B cell (primary cell): ENCODE results near the gene PLEKHG3. TPM values are rescaled to one million over a fixed set of nuclear protein-coding genes. Genes with fewer than 3 reads are reported as not detected.

Source experiments
- ATAC-seq: fragments of 200-7000 bp; cut with Tn5 transposase; one replicate; pipeline ENCODE4 v1.10.0; 2021; ENCODE audit warnings: low read depth, mild to moderate bottlenecking, moderate number of reproducible peaks, moderate library complexity
- CTCF ChIA-PET: fragments of 350-600 bp; sonication (Branson Sonifier 250); formaldehyde crosslinking; loops from one replicate; lab custom pipeline; 2021; ENCODE audit warnings: antibody characterized with exemption, inconsistent platforms; lab: Charles Lee
- POLR2A ChIA-PET: fragments of 350-600 bp; sonication (Branson Sonifier 250); formaldehyde crosslinking; loops from one replicate; lab custom pipeline; 2021; ENCODE audit warnings: antibody characterized with exemption; lab: Charles Lee
- DNase-seq: peaks from one replicate; pipeline ENCODE4 v3.0.0; 2013
- H2AFZ ChIP-seq: 2 replicates; pipeline ENCODE4 v1.6.1; 2012; ENCODE audit warnings: mild to moderate bottlenecking, low read depth, low read length; ENCODE audit not compliant: insufficient read depth, poor library complexity, severe bottlenecking
- H3K27ac ChIP-seq, 2 donors: 1 replicate in 1 of 2; 2 replicates in 1 of 2; pipeline ENCODE4 v1.5.1; 2012 to 2013; ENCODE audit warnings: low read length in 2 of 2, mild to moderate bottlenecking in 2 of 2, moderate library complexity in 1 of 2
- H3K27me3 ChIP-seq, 4 experiments: fragments of 200-600 bp in 1 of 4; sonication (generic) in 1 of 4; replicated peaks in 1 of 4; 1 replicate in 2 of 4; 2 replicates in 2 of 4; pipeline versions ENCODE4 v1.6.1 to v1.7.0; 2013 to 2016; ENCODE audit warnings: low read length in 3 of 4, mild to moderate bottlenecking in 2 of 4, mixed read lengths in 1 of 4, moderate library complexity in 1 of 4; ENCODE audit not compliant: insufficient read depth in 4 of 4, control insufficient read depth in 3 of 4; ENCODE audit errors: control extremely low read depth in 1 of 4
- H3K36me3 ChIP-seq, 2 experiments: replicated peaks in 1 of 2; 1 replicate in 1 of 2; 2 replicates in 1 of 2; pipeline versions ENCODE4 v1.6.1 to v1.7.1; 2013; ENCODE audit warnings: low read length in 1 of 2; ENCODE audit not compliant: insufficient read depth in 2 of 2, control insufficient read depth in 1 of 2; ENCODE audit errors: control extremely low read depth in 1 of 2, extremely low read depth in 1 of 2
- H3K4me1 ChIP-seq, 2 donors: fragments of 200-600 bp in 1 of 2; sonication (generic) in 1 of 2; 1 replicate in 1 of 2; 2 replicates in 1 of 2; pipeline versions ENCODE4 v1.5.1 to v1.6.1; 2013 to 2017; ENCODE audit warnings: low read length in 2 of 2; ENCODE audit not compliant: control insufficient read depth in 2 of 2, insufficient read depth in 2 of 2
- H3K4me2 ChIP-seq: replicated peaks from 2 replicates; pipeline ENCODE3; 2012; ENCODE audit warnings: mild to moderate bottlenecking, low read depth, low read length; ENCODE audit not compliant: poor library complexity, severe bottlenecking
- H3K4me3 ChIP-seq, 5 experiments: fragments of 200-600 bp in 1 of 5; sonication (generic) in 1 of 5; 1 replicate in 3 of 5; 2 replicates in 2 of 5; pipeline versions ENCODE4 v1.5.1 to v1.7.0; 2011 to 2016; ENCODE audit warnings: low read length in 4 of 5, mild to moderate bottlenecking in 4 of 5, low read depth in 2 of 5, control low read depth in 1 of 5, moderate library complexity in 1 of 5; ENCODE audit not compliant: insufficient read depth in 1 of 5; ENCODE audit errors: control extremely low read depth in 1 of 5, extremely low read depth in 1 of 5
- H3K79me2 ChIP-seq: fragments of 200-600 bp; sonication (generic); one replicate; pipeline ENCODE4 v1.6.0; 2016; ENCODE audit warnings: low read length; ENCODE audit not compliant: control insufficient read depth, insufficient read depth
- H3K9ac ChIP-seq: fragments of 200-600 bp; sonication (generic); 2 replicates; pipeline ENCODE4 v1.6.1; 2017; ENCODE audit warnings: mild to moderate bottlenecking, low read length, moderate library complexity
- H3K9me3 ChIP-seq, 3 donors: one replicate each; pipeline versions ENCODE4 v1.6.1 to v1.7.1; 2013; ENCODE audit warnings: low read length in 2 of 3; ENCODE audit not compliant: control insufficient read depth in 2 of 3, insufficient read depth in 1 of 3; ENCODE audit errors: control extremely low read depth in 1 of 3
- H4K20me1 ChIP-seq: 2 replicates; pipeline ENCODE4 v1.6.0; 2012; ENCODE audit warnings: mild to moderate bottlenecking, low read length; ENCODE audit not compliant: insufficient read depth, control insufficient read depth, poor library complexity, severe bottlenecking
- H3K27ac Mint-ChIP-seq: one replicate; pipeline ENCODE4 v1.8.0; 2021; ENCODE audit warnings: mixed read lengths
- H3K27me3 Mint-ChIP-seq: one replicate; pipeline ENCODE4 v1.8.0; 2021; ENCODE audit warnings: mixed read lengths
- H3K4me1 Mint-ChIP-seq: one replicate; pipeline ENCODE4 v1.8.0; 2021; ENCODE audit warnings: mixed read lengths
- H3K4me3 Mint-ChIP-seq: one replicate; pipeline ENCODE4 v1.8.0; 2021; ENCODE audit warnings: mixed read lengths
- H3K9me3 Mint-ChIP-seq: one replicate; pipeline ENCODE4 v1.8.0; 2022; ENCODE audit warnings: mixed read lengths; ENCODE audit not compliant: insufficient read depth
- CTCF ChIP-seq: fragments of 200-600 bp; IDR thresholded peaks from one replicate; pipeline ENCODE4 v1.8.0; 2022; ENCODE audit warnings: antibody characterized with exemption, mild to moderate bottlenecking
- EZH2 ChIP-seq: IDR thresholded peaks from 2 replicates; pipeline ENCODE4 v1.6.1; 2012; ENCODE audit warnings: borderline replicate concordance, low read depth, mild to moderate bottlenecking, moderate library complexity, low read length; ENCODE audit not compliant: insufficient read depth, poor library complexity, severe bottlenecking
- WGBS: methylation state at CpG from one replicate; pipeline ENCODE4 v1.1.5; 2013; ENCODE audit warnings: missing lambda C conversion rate; ENCODE audit not compliant: insufficient coverage; 5-methylcytosine and 5-hydroxymethylcytosine counted together
- intact Hi-C: fragments of 100-400 bp; cut with micrococcal nuclease; formaldehyde crosslinking; loops from one replicate; pipeline ENCODE4 v1.10.0; 2022
- polyA minus RNA-seq: library from RNA; depleted of rRNA, polyadenylated mRNA; stranded (reverse); fragments of >200 nt; gene quantifications from 2 replicates; pipeline ENCODE4 v1.2.3, GENCODE V29; 2012
- polyA plus RNA-seq: library from polyadenylated mRNA; depleted of rRNA; stranded (reverse); fragments of >200 nt; gene quantifications from 2 replicates; pipeline ENCODE4 v1.2.3, GENCODE V29; 2012
- total RNA-seq, 2 donors: library from RNA; stranded (reverse); fragments of 120-200 nt in 1 of 2; gene quantifications; 1 replicate in 1 of 2; 2 replicates in 1 of 2; pipeline versions ENCODE4 v1.2.3 to v1.2.4, GENCODE V29; 2013 to 2022

Gene PLEKHG3
- total RNA-seq, result 0.12 and 0.22 TPM in 2 replicates
- total RNA-seq (2013), result 0.89 TPM
- 0.25 and 0.63 TPM in 2 replicates for polyA plus RNA-seq
- 0.26 and 1.1 TPM in 2 replicates for polyA minus RNA-seq

- peak within 1 kb of the TSS in 4 of 5 experiments; percentile 38 to 56 (median 46) for H3K4me3 ChIP-seq
- peaks cover 56% of the 10 kb centered on the region for H3K27me3 Mint-ChIP-seq
These were observed at the start of gene PLEKHG3 for GRCh38 chr14:64704143-64704742. Gene PLEKHG3, plus strand, starts transcription at chr14:64704424. Its CDS starts 23,208 bp downstream, at chr14:64727632.

More at GRCh38 chr14:64704143-64704742, at the start of gene PLEKHG3:
- ChIA-PET CTCF (interaction anchor here (0.6 kb wide), 1 partner anchor 36 kb away, joined by 3 read pairs; no protein-coding TSS in a partner anchor), POLR2A (no interaction called here)
- Histone ChIP-seq H3K4me1 (peaks cover 47 to 48% of the 10 kb centered on the region in 2 donors), H4K20me1 (no peaks in the 10 kb centered on the region), H3K27me3 (peaks cover 0 to 47% (median 30%) of the 10 kb centered on the region in 4 experiments), H3K79me2 (no peaks in the 10 kb centered on the region), H3K27ac (no peak within 1 kb of the TSS), H3K9me3 (peaks cover 0 to 3% (median 0%) of the 10 kb centered on the region in 3 donors), H3K36me3 (no peaks in the 10 kb centered on the region), H3K9ac (peak within 1 kb of the TSS; percentile 51), H2AFZ (peak within 1 kb of the TSS; percentile 62), H3K4me2 (peak within 1 kb of the TSS; percentile 88)
- 2% methylated on average over 69 of the region's 69 CpGs for WGBS
- intact Hi-C loops, result no loop called here
- ATAC-seq, result no peak
- Mint-ChIP-seq H3K4me1 (peaks cover 43% of the 10 kb centered on the region), H3K27ac (no peak within 1 kb of the TSS), H3K9me3 (no peaks in the 10 kb centered on the region), H3K4me3 (peak within 1 kb of the TSS; percentile 75)
- no peak for TF ChIP-seq EZH2
- TF ChIP-seq CTCF, result no peak
- DNase-seq, result peak; percentile 24
